ENCODE data around the gene SCIN. TPM values are rescaled to one million over a fixed set of nuclear protein-coding genes. Genes with fewer than 3 reads are reported as not detected.

SCIN gene
- total and polyA plus RNA-seq, 7 donors = 0.08 to 0.17 (median 0.13) TPM; not detected in 3

DNA sequence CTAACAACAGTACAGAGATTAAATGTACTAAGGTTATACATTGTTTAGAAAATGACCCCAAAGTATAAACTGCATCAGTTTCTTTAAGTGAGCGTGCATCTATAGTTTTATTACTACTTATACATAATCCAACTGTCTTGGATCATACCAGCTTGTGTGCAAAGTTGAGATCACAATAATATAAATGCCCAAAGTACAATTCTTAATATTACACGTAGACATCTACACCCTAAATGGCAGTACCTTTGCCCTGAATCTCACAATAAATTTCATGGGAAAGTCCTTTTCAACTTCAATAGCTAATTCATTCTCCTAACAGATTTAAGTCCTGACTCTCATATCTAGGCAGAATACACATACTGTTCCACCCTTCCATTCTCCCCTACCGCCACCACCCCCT, 11.8 kb downstream of the SCIN start:
- ATAC-seq = no peak
- Histone ChIP-seq H3K36me3 (ENCODE audit: insufficient read depth in 1 of 2, low read depth in 1 of 2) (no peaks in the 10 kb centered on the region), H3K27ac (no peak overlapping the region), H3K4me1 (no peaks in the 10 kb centered on the region), H3K27me3 (ENCODE audit: insufficient read depth in 3 of 3, low read length in 2 of 3) (no peaks in the 10 kb centered on the region), H3K9me3 (no peaks in the 10 kb centered on the region), H3K4me3 (no peak overlapping the region)
- TF ChIP-seq, protein P1, sequence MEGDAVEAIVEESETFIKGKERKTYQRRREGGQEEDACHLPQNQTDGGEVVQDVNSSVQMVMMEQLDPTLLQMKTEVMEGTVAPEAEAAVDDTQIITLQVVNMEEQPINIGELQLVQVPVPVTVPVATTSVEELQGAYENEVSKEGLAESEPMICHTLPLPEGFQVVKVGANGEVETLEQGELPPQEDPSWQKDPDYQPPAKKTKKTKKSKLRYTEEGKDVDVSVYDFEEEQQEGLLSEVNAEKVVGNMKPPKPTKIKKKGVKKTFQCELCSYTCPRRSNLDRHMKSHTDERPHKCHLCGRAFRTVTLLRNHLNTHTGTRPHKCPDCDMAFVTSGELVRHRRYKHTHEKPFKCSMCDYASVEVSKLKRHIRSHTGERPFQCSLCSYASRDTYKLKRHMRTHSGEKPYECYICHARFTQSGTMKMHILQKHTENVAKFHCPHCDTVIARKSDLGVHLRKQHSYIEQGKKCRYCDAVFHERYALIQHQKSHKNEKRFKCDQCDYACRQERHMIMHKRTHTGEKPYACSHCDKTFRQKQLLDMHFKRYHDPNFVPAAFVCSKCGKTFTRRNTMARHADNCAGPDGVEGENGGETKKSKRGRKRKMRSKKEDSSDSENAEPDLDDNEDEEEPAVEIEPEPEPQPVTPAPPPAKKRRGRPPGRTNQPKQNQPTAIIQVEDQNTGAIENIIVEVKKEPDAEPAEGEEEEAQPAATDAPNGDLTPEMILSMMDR (IDR thresholded peaks at IDR 0.05) = no peak
- WGBS, 3 donors = 83 to 92% (median 86%) methylated on average over 3 of the region's 3 CpGs
- no peak for DNase-seq
- intact Hi-C loops (cut with DNase I) = no loop called here

DNA sequence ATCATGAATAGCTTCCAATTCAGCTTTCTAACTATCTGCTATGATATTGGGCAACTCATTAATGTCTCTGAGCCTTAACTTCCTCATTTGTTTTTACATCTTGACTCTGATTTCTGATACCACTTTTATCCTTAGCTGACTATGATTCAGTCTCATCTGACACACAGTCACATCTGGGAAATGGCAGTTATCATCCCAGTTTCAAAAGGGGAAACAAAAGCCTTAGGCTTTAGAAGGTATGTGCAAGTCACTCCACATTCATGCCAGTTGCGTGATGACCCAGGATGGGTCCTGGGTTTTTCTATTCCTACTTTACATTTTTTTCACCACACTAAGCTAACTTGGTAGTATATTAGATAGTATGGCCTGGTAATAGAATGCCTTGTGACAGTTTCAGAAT, 12.7 kb downstream of the SCIN start:
- TF ChIP-seq, protein P1 (IDR thresholded peaks at IDR 0.05) = no peak
- Histone ChIP-seq H3K36me3 (ENCODE audit: insufficient read depth in 1 of 2, low read depth in 1 of 2) (no peaks in the 10 kb centered on the region), H3K27ac (no peak overlapping the region), H3K9me3 (no peaks in the 10 kb centered on the region), H3K4me1 (no peaks in the 10 kb centered on the region), H3K4me3 (no peak overlapping the region), H3K27me3 (ENCODE audit: insufficient read depth in 3 of 3, low read length in 2 of 3) (no peaks in the 10 kb centered on the region)
- intact Hi-C loops (cut with DNase I) = no loop called here
- DNase-seq (no peak), ATAC-seq (no peak)
- 88 to 93% (median 90%) methylated on average over 1 of the region's 1 CpG for WGBS, 3 donors

DNA sequence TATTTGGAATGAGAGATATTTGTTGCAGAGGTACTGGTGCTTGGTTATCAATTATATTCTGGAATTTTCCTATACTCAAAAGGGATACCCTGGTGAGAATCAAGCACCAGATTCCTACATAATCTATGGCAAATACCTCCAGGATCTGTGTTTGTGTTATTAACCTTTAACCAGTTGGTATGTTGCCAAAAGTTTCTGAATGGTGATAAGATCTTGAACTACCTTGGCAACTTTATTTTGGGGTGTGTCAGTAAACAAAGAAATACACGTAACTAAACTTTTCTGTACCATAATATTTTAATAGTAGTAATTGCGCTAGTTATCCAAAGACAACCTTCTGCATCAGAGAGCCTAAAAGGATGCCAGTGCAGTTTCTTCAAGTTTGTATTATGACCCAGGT, 13.4 kb downstream of the SCIN start:
- Histone ChIP-seq H3K36me3 (ENCODE audit: insufficient read depth in 1 of 2, low read depth in 1 of 2) (no peaks in the 10 kb centered on the region), H3K4me1 (no peaks in the 10 kb centered on the region), H3K27ac (no peak overlapping the region), H3K4me3 (no peak overlapping the region), H3K27me3 (ENCODE audit: insufficient read depth in 3 of 3, low read length in 2 of 3) (no peaks in the 10 kb centered on the region), H3K9me3 (no peaks in the 10 kb centered on the region)
- WGBS, 3 donors = 84 to 87% (median 86%) methylated on average over 2 of the region's 2 CpGs
- intact Hi-C loops (cut with DNase I) = no loop called here
- DNase-seq (no peak), ATAC-seq (no peak)
- TF ChIP-seq, protein P1 (IDR thresholded peaks at IDR 0.05) = no peak

DNA sequence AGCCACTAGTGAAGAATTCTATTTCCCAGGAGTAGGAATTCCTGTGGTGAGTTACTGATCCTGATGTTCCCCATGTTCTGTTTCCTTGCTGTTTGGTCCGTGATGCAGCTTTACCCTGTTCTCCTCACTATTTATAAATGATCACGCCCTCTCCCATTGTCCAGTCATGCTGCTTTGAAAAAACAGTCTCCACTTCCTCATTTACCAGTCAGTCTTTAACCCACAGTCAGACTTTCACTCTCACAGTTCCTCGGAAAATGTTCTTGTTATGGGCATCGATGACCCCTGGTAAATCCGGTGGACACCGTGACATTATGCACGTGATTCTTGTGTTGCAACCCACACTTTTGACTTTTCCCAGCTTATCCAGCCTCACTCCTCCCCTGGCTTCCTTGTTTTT, 14.4 kb downstream of the SCIN start:
- Histone ChIP-seq H3K9me3 (no peaks in the 10 kb centered on the region), H3K4me1 (no peaks in the 10 kb centered on the region), H3K27ac (no peak overlapping the region), H3K36me3 (ENCODE audit: insufficient read depth in 1 of 2, low read depth in 1 of 2) (no peaks in the 10 kb centered on the region), H3K27me3 (ENCODE audit: insufficient read depth in 3 of 3, low read length in 2 of 3) (no peaks in the 10 kb centered on the region), H3K4me3 (no peak overlapping the region)
- TF ChIP-seq, protein P1 (IDR thresholded peaks at IDR 0.05) = no peak
- ATAC-seq (peak in 1 of 4 donors; percentile 19), DNase-seq (no peak)
- intact Hi-C loops (cut with DNase I) = no loop called here
- 65 to 72% (median 71%) methylated on average over 7 of the region's 7 CpGs for WGBS, 3 donors

DNA sequence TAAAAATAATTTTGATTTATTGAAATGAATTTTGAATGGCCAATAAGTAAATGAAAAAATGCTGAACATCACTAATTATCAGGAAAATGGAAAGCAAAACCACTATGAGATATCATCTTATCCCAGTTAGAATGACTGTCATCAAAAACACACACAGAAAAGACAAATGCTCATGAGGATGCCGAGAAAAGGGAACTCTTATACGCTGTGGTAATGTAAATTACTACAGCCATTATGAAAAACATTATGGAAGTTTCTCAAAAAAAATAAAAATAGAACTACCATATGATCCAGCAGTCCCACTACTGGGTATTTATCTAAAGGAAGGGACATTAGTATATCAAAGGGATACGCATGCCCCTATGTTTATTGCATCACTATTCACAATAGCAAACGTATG, 15.8 kb downstream of the SCIN start:
- H3K27me3 ChIP-seq (ENCODE audit: insufficient read depth in 3 of 3, low read length in 2 of 3) = no peaks in the 10 kb centered on the region
- DNase-seq (no peak), ATAC-seq (no peak)
- H3K4me3 ChIP-seq = no peak overlapping the region
- intact Hi-C loops (cut with DNase I) = no loop called here
- no peak overlapping the region for H3K27ac ChIP-seq
- TF ChIP-seq, protein P1 (IDR thresholded peaks at IDR 0.05) = no peak
- no peaks in the 10 kb centered on the region for H3K9me3 ChIP-seq
- 79 to 88% (median 86%) methylated on average over 4 of the region's 4 CpGs for WGBS, 3 donors
- H3K4me1 ChIP-seq = no peaks in the 10 kb centered on the region
- H3K36me3 ChIP-seq (ENCODE audit: insufficient read depth in 1 of 2, low read depth in 1 of 2) = no peaks in the 10 kb centered on the region
